Measurements from ENCODE around the gene TMEM183A. TPM values are rescaled to one million over a fixed set of nuclear protein-coding genes. Genes with fewer than 3 reads are reported as not detected.

Gene TMEM183A
- total and polyA plus RNA-seq, 9 of the 15 experiments (the other 6 are each of a cell fraction or from before 2014, with no cell fraction given), result 23.4 to 190 (median 124) TPM

- no peaks in the 10 kb centered on the region for H3K4me1 ChIP-seq (replicated peaks in 1 of 2; ENCODE audit: control insufficient read depth in 2 of 2, insufficient read depth in 2 of 2, low read length in 2 of 2)
- no TSS peak for BruUV-seq (replicated peaks)
- DNase-seq (ENCODE audit: extremely low read depth in 1 of 4, low spot score in 3 of 4) (no peak), ATAC-seq (no peak), FAIRE-seq (no peak)
- no peak overlapping the region for H3K4me2 ChIP-seq (ENCODE audit: insufficient read depth, low read length)
- H3K27me3 ChIP-seq (ENCODE audit: control insufficient read depth in 2 of 2, insufficient read depth in 2 of 2, low read length in 2 of 2), result peaks cover 43 to 75% of the 10 kb centered on the region in 2 experiments
- no peak overlapping the region for H3K27ac ChIP-seq (ENCODE audit: extremely low read depth, low read depth, low read length)
- no peak overlapping the region for H2AFZ ChIP-seq (ENCODE audit: low read depth, low read length)
- intact Hi-C loops (cut with micrococcal nuclease), result no loop called here
- no peak overlapping the region for H3K9ac ChIP-seq (ENCODE audit: insufficient read depth in 1 of 2, low read depth in 2 of 2, low read length in 2 of 2)
- POLR2A ChIA-PET, result interaction anchor here (0.7 to 1.3 kb wide), 4 partner anchors 9 to 62 kb away, joined by 3 to 6 read pairs (median 4); partner anchors contain the start of gene ADORA1
- TF ChIP-seq RAD51 (IDR thresholded peaks at IDR 0.05; ENCODE audit: borderline replicate concordance, low read depth), result no peak
- no peak for TF ChIP-seq ZNF41 (CRISPR knock-in tag; conservative IDR thresholded peaks at IDR 0.05)
- no peak for TF ChIP-seq ZNF668 (CRISPR knock-in tag; IDR thresholded peaks at IDR 0.05)
- TF ChIP-seq CBFB (CRISPR knock-in tag; IDR thresholded peaks at IDR 0.05), result no peak
- TF ChIP-seq PTTG1 (tag; IDR thresholded peaks at IDR 0.05; ENCODE audit: low read depth), result no peak
- TF ChIP-seq SMARCA5 (IDR thresholded peaks at IDR 0.05), result no peak
- no peak for TF ChIP-seq MTA1 (IDR thresholded peaks at IDR 0.05; ENCODE audit: borderline replicate concordance)
- TF ChIP-seq CHAMP1 (IDR thresholded peaks at IDR 0.05), result no peak
- no peak for TF ChIP-seq CBX8 (IDR thresholded peaks at IDR 0.05; ENCODE audit: borderline replicate concordance, extremely low read depth, low read depth, low read length, poor library complexity, severe bottlenecking)
- H3K36me3 ChIP-seq (ENCODE audit: control insufficient read depth, insufficient read depth, low read length), result no peaks in the 10 kb centered on the region
- H3K9me3 ChIP-seq (replicated peaks; ENCODE audit: control insufficient read depth, insufficient read depth, low read depth, low read length), result no peaks in the 10 kb centered on the region
- WGBS (ENCODE audit: insufficient coverage, low coverage, missing lambda C conversion rate), result 29% methylated on average over 2 of the region's 2 CpGs
- no peak overlapping the region for H3K4me3 ChIP-seq
- H3K9me1 ChIP-seq (ENCODE audit: control insufficient read depth, insufficient read depth, low read length), result no peaks in the 10 kb centered on the region
- no peaks in the 10 kb centered on the region for H3K79me2 ChIP-seq (ENCODE audit: control insufficient read depth, insufficient read depth, low read length)
- peaks cover 13% of the 10 kb centered on the region; the same call in 1 of the 2 replicates for H4K20me1 ChIP-seq (replicated peaks; ENCODE audit: control insufficient read depth, insufficient read depth, low read length)
- CTCF ChIA-PET (ENCODE audit: low intra/inter-chr PET ratio), result no interaction called here
- in situ Hi-C loops (cut with MboI), result no loop called here
Observed at GRCh38 chr1:203065986-203066385, 58.8 kb downstream of the TMEM183A start.
